ENCODE measurements around the gene UST.

- TF ChIP-seq POLR2A (IDR thresholded peaks at IDR 0.05) (no peak), CTCF (IDR thresholded peaks at IDR 0.05) (no peak)
Observed at GRCh38 chr6:149102324-149102723, 355.5 kb downstream of the UST start.
